ENCODE data around the gene RPS25. TPM values are rescaled to one million over a fixed set of nuclear protein-coding genes. Genes with fewer than 3 reads are reported as not detected.

Gene RPS25
- total RNA-seq, 1 donor, result 914 TPM

- no peak for DNase-seq (ENCODE audit: low read depth)
- H3K4me3 ChIP-seq (ENCODE audit: low read depth, low read length), result no peak overlapping the region
- no peak for TF ChIP-seq CTCF (IDR thresholded peaks at IDR 0.05; ENCODE audit: insufficient read depth, low read depth, low read length)
Observed at GRCh38 chr11:119015054-119015611, 3.0 kb downstream of the RPS25 start.

GRCh38 chr11:119014209-119014924, 3.8 kb downstream of the RPS25 start:
- DNase-seq (ENCODE audit: low read depth), result no peak
- no peak overlapping the region for H3K4me3 ChIP-seq (ENCODE audit: low read depth, low read length)
- no peak for TF ChIP-seq CTCF (IDR thresholded peaks at IDR 0.05; ENCODE audit: insufficient read depth, low read depth, low read length)

GRCh38 chr11:119012629-119013170, 5.4 kb downstream of the RPS25 start:
- DNase-seq (ENCODE audit: low read depth), result no peak
- TF ChIP-seq CTCF (IDR thresholded peaks at IDR 0.05; ENCODE audit: insufficient read depth, low read depth, low read length), result no peak
- H3K4me3 ChIP-seq (ENCODE audit: low read depth, low read length), result no peak overlapping the region

GRCh38 chr11:119011476-119012053, 6.6 kb downstream of the RPS25 start:
- no peak for DNase-seq (ENCODE audit: low read depth)
- no peak overlapping the region for H3K4me3 ChIP-seq (ENCODE audit: low read depth, low read length)
- TF ChIP-seq CTCF (IDR thresholded peaks at IDR 0.05; ENCODE audit: insufficient read depth, low read depth, low read length), result no peak

- DNase-seq (ENCODE audit: low read depth), result no peak
- no peak for TF ChIP-seq CTCF (IDR thresholded peaks at IDR 0.05; ENCODE audit: insufficient read depth, low read depth, low read length)
- H3K4me3 ChIP-seq (ENCODE audit: low read depth, low read length), result no peak overlapping the region
Observed at GRCh38 chr11:119006656-119007055, 11.5 kb downstream of the RPS25 start.

GRCh38 chr11:119000906-119001305, 17.2 kb downstream of the RPS25 start:
- H3K4me3 ChIP-seq (ENCODE audit: low read depth, low read length), result no peak overlapping the region
- TF ChIP-seq CTCF (IDR thresholded peaks at IDR 0.05; ENCODE audit: insufficient read depth, low read depth, low read length), result no peak
- DNase-seq (ENCODE audit: low read depth), result no peak

All from fibroblast of villous mesenchyme (primary cell).